ENCODE data around the gene UTP25.

Gene UTP25

GRCh38 chr1:209838537-209838936, 10.8 kb downstream of the UTP25 start:
- TF ChIP-seq CTCF (IDR thresholded peaks at IDR 0.05; ENCODE audit: low read length, missing control alignments), result no peak

GRCh38 chr1:209839875-209840546, 12.2 kb downstream of the UTP25 start:
- H3K4me3 ChIP-seq (replicated peaks; ENCODE audit: low read depth, low read length), result peak overlapping the region; percentile 21
- peak; percentile 96 for DNase-seq (ENCODE audit: low read depth)
- TF ChIP-seq CTCF (IDR thresholded peaks at IDR 0.05; ENCODE audit: low read length, missing control alignments), result no peak

More at GRCh38 chr1:209838537-209838936, 10.8 kb downstream of the UTP25 start:
- H3K4me3 ChIP-seq (replicated peaks; ENCODE audit: low read depth, low read length), result no peak overlapping the region
- no peak for DNase-seq (ENCODE audit: low read depth)

- TF ChIP-seq CTCF (IDR thresholded peaks at IDR 0.05; ENCODE audit: low read length, missing control alignments), result no peak
- H3K4me3 ChIP-seq (replicated peaks; ENCODE audit: low read depth, low read length), result peak overlapping the region; percentile 21
- peak; percentile 31 for DNase-seq (ENCODE audit: low read depth)
Observed at GRCh38 chr1:209840611-209841010, 12.8 kb downstream of the UTP25 start.

- no peak overlapping the region for H3K4me3 ChIP-seq (replicated peaks; ENCODE audit: low read depth, low read length)
- TF ChIP-seq CTCF (IDR thresholded peaks at IDR 0.05; ENCODE audit: low read length, missing control alignments), result no peak
Observed at GRCh38 chr1:209844695-209845407, 17.1 kb downstream of the UTP25 start.

GRCh38 chr1:209845408-209845725, 17.6 kb downstream of the UTP25 start:
- no peak for TF ChIP-seq CTCF (IDR thresholded peaks at IDR 0.05; ENCODE audit: low read length, missing control alignments)
- H3K4me3 ChIP-seq (replicated peaks; ENCODE audit: low read depth, low read length), result no peak overlapping the region
- no peak for DNase-seq (ENCODE audit: low read depth)

More at GRCh38 chr1:209844695-209845407, 17.1 kb downstream of the UTP25 start:
- peak; percentile 36 for DNase-seq (ENCODE audit: low read depth)

- no peak overlapping the region for H3K4me3 ChIP-seq (replicated peaks; ENCODE audit: low read depth, low read length)
- TF ChIP-seq CTCF (IDR thresholded peaks at IDR 0.05; ENCODE audit: low read length, missing control alignments), result no peak
- DNase-seq (ENCODE audit: low read depth), result no peak
Observed at GRCh38 chr1:209849388-209849787, 21.6 kb downstream of the UTP25 start.
